WTC11 (cell line): Measurements from ENCODE around the gene APOO. TPM values are rescaled to one million over a fixed set of nuclear protein-coding genes. Genes with fewer than 3 reads are reported as not detected.

Experiments
- ATAC-seq: fragments of 200-7000 bp; cut with Tn5 transposase; 2 replicates; pipeline ENCODE4 v1.10.0; 2021; ENCODE audit warnings: mild to moderate bottlenecking, moderate library complexity
- CTCF ChIA-PET: fragments of 300-600 bp; sonication (Branson Sonifier 250); formaldehyde crosslinking; loops from one replicate; lab custom pipeline; 2021; ENCODE audit warnings: antibody characterized with exemption; lab: Charles Lee
- POLR2A ChIA-PET: fragments of 350-600 bp; sonication (Branson Sonifier 250); formaldehyde crosslinking; loops from one replicate; lab custom pipeline; 2021; ENCODE audit warnings: antibody characterized with exemption; lab: Charles Lee
- DNase-seq: peaks from one replicate; pipeline ENCODE4 v3.0.0; 2021; ENCODE audit warnings: low spot score
- H3K27ac Mint-ChIP-seq: 2 replicates; pipeline ENCODE4 v1.8.0; 2021; ENCODE audit warnings: mixed read lengths
- H3K27me3 Mint-ChIP-seq: 2 replicates; pipeline ENCODE4 v1.8.0; 2021; ENCODE audit warnings: low read depth, mild to moderate bottlenecking, moderate library complexity, mixed read lengths
- H3K36me3 Mint-ChIP-seq: 2 replicates; pipeline ENCODE4 v1.8.0; 2021; ENCODE audit warnings: mixed read lengths
- H3K4me1 Mint-ChIP-seq: 2 replicates; pipeline ENCODE4 v1.8.0; 2022; ENCODE audit warnings: mixed read lengths
- H3K4me3 Mint-ChIP-seq: 2 replicates; pipeline ENCODE4 v1.8.0; 2021; ENCODE audit warnings: mild to moderate bottlenecking, moderate library complexity, mixed read lengths
- H3K9me3 Mint-ChIP-seq: 2 replicates; pipeline ENCODE4 v1.8.0; 2021; ENCODE audit warnings: mixed read lengths
- AR ChIP-seq: fragments of 250-450 bp; sonication (Bioruptor Pico); IDR thresholded peaks from 2 replicates; pipeline ENCODE4 v1.9.0; 2021; ENCODE audit warnings: mild to moderate bottlenecking
- CREB1 ChIP-seq: sonication (generic); formaldehyde crosslinking; IDR thresholded peaks from 2 replicates; pipeline ENCODE4 v1.8.0; 2023; ENCODE audit warnings: mild to moderate bottlenecking, missing genetic modification reagents
- EMX1 ChIP-seq: fragments of 250-450 bp; sonication (Bioruptor Pico); IDR thresholded peaks from 2 replicates; pipeline ENCODE4 v1.8.0; 2021; ENCODE audit warnings: mild to moderate bottlenecking
- ESRRA ChIP-seq: sonication (generic); formaldehyde crosslinking; IDR thresholded peaks from 2 replicates; pipeline ENCODE4 v1.8.1; 2022; ENCODE audit warnings: mild to moderate bottlenecking, missing genetic modification reagents, borderline replicate concordance
- GABPB1 ChIP-seq: sonication (generic); formaldehyde crosslinking; IDR thresholded peaks from 2 replicates; pipeline ENCODE4 v1.8.1; 2023; ENCODE audit warnings: mild to moderate bottlenecking, missing genetic modification reagents
- GTF2I ChIP-seq: fragments of 250-450 bp; sonication (Bioruptor Pico); conservative IDR thresholded peaks from 2 replicates; pipeline ENCODE4 v1.4.0; 2021; ENCODE audit warnings: mild to moderate bottlenecking
- HMGXB4 ChIP-seq: sonication (generic); formaldehyde crosslinking; IDR thresholded peaks from 2 replicates; pipeline ENCODE4 v1.8.1; 2023; ENCODE audit warnings: mild to moderate bottlenecking, moderate library complexity, missing genetic modification reagents
- IRF1 ChIP-seq: sonication (generic); formaldehyde crosslinking; IDR thresholded peaks from 2 replicates; pipeline ENCODE4 v1.8.0; 2023; ENCODE audit warnings: missing genetic modification reagents
- MLX ChIP-seq: sonication (generic); formaldehyde crosslinking; IDR thresholded peaks from 2 replicates; pipeline ENCODE4 v1.8.1; 2023; ENCODE audit warnings: mild to moderate bottlenecking, missing genetic modification reagents, moderate library complexity
- MXD4 ChIP-seq: fragments of 250-450 bp; sonication (Bioruptor Pico); IDR thresholded peaks from 2 replicates; pipeline ENCODE4 v1.8.0; 2021; ENCODE audit warnings: mild to moderate bottlenecking, moderate library complexity, borderline replicate concordance
- MYBL2 ChIP-seq: sonication (generic); formaldehyde crosslinking; IDR thresholded peaks from 2 replicates; pipeline ENCODE4 v1.8.1; 2023; ENCODE audit warnings: mild to moderate bottlenecking, moderate library complexity, missing genetic modification reagents
- NFE2L1 ChIP-seq: sonication (generic); formaldehyde crosslinking; IDR thresholded peaks from 2 replicates; pipeline ENCODE4 v1.8.1; 2023; ENCODE audit warnings: missing genetic modification reagents
- NFYB ChIP-seq: sonication (generic); formaldehyde crosslinking; conservative IDR thresholded peaks from 2 replicates; pipeline ENCODE4 v1.8.0; 2022; ENCODE audit warnings: low read depth, missing genetic modification reagents
- NR2C2 ChIP-seq: sonication (generic); formaldehyde crosslinking; IDR thresholded peaks from 2 replicates; pipeline ENCODE4 v1.8.0; 2022; ENCODE audit warnings: mild to moderate bottlenecking, missing genetic modification reagents
- RORB ChIP-seq: fragments of 250-450 bp; sonication (Bioruptor Pico); IDR thresholded peaks from 2 replicates; pipeline ENCODE4 v1.9.0; 2021; ENCODE audit warnings: mild to moderate bottlenecking
- TEAD1 ChIP-seq: sonication (generic); formaldehyde crosslinking; IDR thresholded peaks from 2 replicates; pipeline ENCODE4 v1.8.0; 2022; ENCODE audit warnings: mild to moderate bottlenecking, missing genetic modification reagents
- TP53 ChIP-seq: sonication (generic); formaldehyde crosslinking; IDR thresholded peaks from 2 replicates; pipeline ENCODE4 v1.8.1; 2023; ENCODE audit warnings: mild to moderate bottlenecking, missing genetic modification reagents
- USF1 ChIP-seq: sonication (generic); formaldehyde crosslinking; IDR thresholded peaks from 2 replicates; pipeline ENCODE4 v1.8.0; 2022; ENCODE audit warnings: mild to moderate bottlenecking, missing genetic modification reagents
- ZNF138 ChIP-seq: sonication (generic); formaldehyde crosslinking; conservative IDR thresholded peaks from 2 replicates; pipeline ENCODE4 v1.8.1; 2022; ENCODE audit warnings: mild to moderate bottlenecking, moderate library complexity, missing genetic modification reagents
- ZNF232 ChIP-seq: sonication (generic); formaldehyde crosslinking; IDR thresholded peaks from 2 replicates; pipeline ENCODE4 v1.8.0; 2022; ENCODE audit warnings: mild to moderate bottlenecking, missing genetic modification reagents
- ZNF263 ChIP-seq: sonication (generic); formaldehyde crosslinking; IDR thresholded peaks from 2 replicates; pipeline ENCODE4 v1.8.1; 2022; ENCODE audit warnings: low read depth, mild to moderate bottlenecking, moderate library complexity, missing genetic modification reagents
- ZNF281 ChIP-seq: sonication (generic); formaldehyde crosslinking; IDR thresholded peaks from 2 replicates; pipeline ENCODE4 v1.8.0; 2023; ENCODE audit warnings: mild to moderate bottlenecking, missing genetic modification reagents
- ZNF532 ChIP-seq: fragments of 250-450 bp; sonication (Bioruptor Pico); IDR thresholded peaks from 2 replicates; pipeline ENCODE4 v1.9.0; 2021; ENCODE audit warnings: mild to moderate bottlenecking, borderline replicate concordance
- ZNF671 ChIP-seq: fragments of 250-450 bp; sonication (Bioruptor Pico); IDR thresholded peaks from 2 replicates; pipeline ENCODE4 v1.8.0; 2021; ENCODE audit warnings: mild to moderate bottlenecking
- total RNA-seq: library from RNA; stranded (reverse); gene quantifications from 3 replicates; pipeline ENCODE4 v1.2.3, GENCODE V29; 2021

The APOO gene
- total RNA-seq, 1 experiment from 2014 or later: 55.5 TPM

GRCh38 chrX:23811656-23812055 lies 96.1 kb downstream of the APOO start (continued):
- TF ChIP-seq MLX (CRISPR knock-in tag) (no peak), IRF1 (CRISPR knock-in tag) (no peak), ESRRA (CRISPR knock-in tag) (no peak), GABPB1 (CRISPR knock-in tag) (no peak), CREB1 (CRISPR knock-in tag) (no peak)
- TF ChIP-seq, all 79 proteins: peak for 0

- DNase-seq: no peak
- no peak for TF ChIP-seq NFYB
- no peak for TF ChIP-seq ZNF232 (CRISPR knock-in tag)
- no peak for TF ChIP-seq ZNF281
- no peak for TF ChIP-seq GTF2I (CRISPR knock-in tag)
- TF ChIP-seq TP53 (CRISPR knock-in tag): no peak
- TF ChIP-seq MYBL2 (CRISPR knock-in tag): no peak
- TF ChIP-seq ZNF263: no peak
- no peak for TF ChIP-seq HMGXB4 (CRISPR knock-in tag)
- TF ChIP-seq ZNF532 (CRISPR knock-in tag): no peak
- no peak for TF ChIP-seq USF1 (CRISPR knock-in tag)
- TF ChIP-seq MXD4 (CRISPR knock-in tag): no peak
- no peak for TF ChIP-seq EMX1
- TF ChIP-seq ZNF138 (CRISPR knock-in tag): no peak
- TF ChIP-seq RORB: no peak
- no peak for TF ChIP-seq CREB1 (CRISPR knock-in tag)
- TF ChIP-seq TEAD1 (CRISPR knock-in tag): no peak
- TF ChIP-seq AR (CRISPR knock-in tag): no peak
- no peak for TF ChIP-seq NFE2L1 (CRISPR knock-in tag)
- no peak for TF ChIP-seq NR2C2 (CRISPR knock-in tag)
- TF ChIP-seq ZNF671 (CRISPR knock-in tag): no peak
- TF ChIP-seq, all 79 proteins: peak for 0
- no peak overlapping the region for H3K4me3 Mint-ChIP-seq
- POLR2A ChIA-PET: no interaction called here
- peaks cover 18% of the 10 kb centered on the region for H3K4me1 Mint-ChIP-seq
- CTCF ChIA-PET: no interaction called here
- H3K27me3 Mint-ChIP-seq: no peaks in the 10 kb centered on the region
- no peak overlapping the region for H3K27ac Mint-ChIP-seq
- H3K36me3 Mint-ChIP-seq: no peaks in the 10 kb centered on the region
- no peaks in the 10 kb centered on the region for H3K9me3 Mint-ChIP-seq
- ATAC-seq: no peak
Observed at GRCh38 chrX:23811108-23811651, 96.6 kb downstream of the APOO start.
